COR-L47 (cell line): ENCODE data around the gene ABI2.

ENCODE experiments used
- DNase-seq: peaks from one replicate; lab custom pipeline; 2025; lab: John Stamatoyannopoulos, UW

ABI2 gene

GRCh38 chr2:203431391-203432185, 103.4 kb downstream of the ABI2 start:
- no peak for DNase-seq

DNA sequence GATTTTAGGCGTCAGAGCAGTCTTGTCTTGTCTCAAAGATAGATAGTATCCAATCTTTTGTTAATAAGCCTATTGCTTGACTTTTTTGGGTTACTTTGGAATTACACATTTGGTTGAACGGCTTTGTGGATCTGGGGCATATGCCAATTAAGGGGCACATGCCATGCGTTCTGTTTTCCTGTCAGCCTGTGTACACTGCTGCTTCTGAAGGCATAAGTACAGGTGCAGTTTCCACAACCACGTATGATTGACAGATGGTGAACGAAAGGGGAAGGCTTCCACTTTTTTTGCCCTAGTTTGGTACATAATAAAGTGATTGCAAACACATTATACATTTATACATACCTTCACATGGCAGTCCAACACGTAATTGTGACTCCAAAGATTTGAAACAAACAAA, 104.6 kb downstream of the ABI2 start:
- no peak for DNase-seq

DNA sequence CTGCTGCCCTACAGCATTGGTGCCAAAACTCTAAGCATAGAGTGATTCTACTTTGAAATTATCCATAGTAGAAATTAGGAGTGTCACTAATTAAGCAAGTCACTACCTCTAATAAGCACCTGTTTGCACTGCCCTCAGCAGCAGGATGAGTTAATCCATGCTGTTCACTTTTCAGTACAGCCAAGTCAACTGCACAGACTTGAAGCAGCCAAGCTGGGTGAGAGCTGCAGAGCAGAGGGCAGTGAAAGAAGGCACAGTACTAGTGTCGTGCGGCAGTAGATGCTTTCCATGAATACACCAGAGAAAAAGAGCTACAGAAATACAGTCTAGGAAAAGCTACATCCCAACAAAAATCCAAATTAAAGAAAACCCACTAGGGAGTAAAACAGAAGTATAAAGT, 108.3 kb downstream of the ABI2 start:
- no peak for DNase-seq

- DNase-seq: no peak
These were observed 109.3 kb downstream of the ABI2 start for GRCh38 chr2:203437511-203437910.

DNA sequence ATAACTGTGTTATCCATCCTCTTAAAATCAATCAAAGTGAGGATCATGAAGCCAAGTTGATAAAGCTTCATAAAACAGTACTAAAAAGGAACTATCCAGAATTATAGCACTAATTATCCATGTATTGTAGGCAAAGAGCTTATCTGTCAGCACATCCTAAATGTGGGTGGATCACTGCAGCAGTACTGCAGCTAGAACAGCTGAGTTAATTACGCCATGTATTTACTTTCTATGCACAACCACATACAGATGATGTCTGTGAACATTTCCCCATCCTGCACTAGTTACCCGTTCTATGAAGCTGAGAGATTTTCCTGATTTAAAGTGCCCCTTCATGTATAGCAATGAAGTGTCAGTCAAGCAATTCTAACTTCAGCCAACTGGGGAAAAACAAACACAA, 110.3 kb downstream of the ABI2 start:
- no peak for DNase-seq

DNA sequence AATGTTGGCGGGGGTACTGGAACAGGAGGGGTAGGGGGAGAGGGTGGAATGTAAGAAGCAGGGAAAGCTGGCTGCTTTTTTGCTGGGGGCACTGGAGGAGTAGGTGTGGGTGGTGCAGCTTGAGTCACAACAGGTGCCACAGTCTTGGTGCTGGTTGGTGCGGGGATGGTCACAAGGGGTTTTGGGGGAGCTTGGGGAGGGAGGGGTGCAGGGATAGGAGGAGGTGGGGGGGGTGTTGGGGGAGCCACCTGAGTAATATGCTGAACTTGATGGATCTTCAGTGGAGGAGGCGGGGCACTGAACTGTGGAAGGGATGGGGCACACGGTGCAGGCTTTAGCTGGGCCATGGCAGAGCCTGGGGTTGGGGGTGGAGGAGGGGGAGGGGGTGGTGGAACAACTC, 112.5 kb downstream of the ABI2 start:
- DNase-seq: no peak

DNA sequence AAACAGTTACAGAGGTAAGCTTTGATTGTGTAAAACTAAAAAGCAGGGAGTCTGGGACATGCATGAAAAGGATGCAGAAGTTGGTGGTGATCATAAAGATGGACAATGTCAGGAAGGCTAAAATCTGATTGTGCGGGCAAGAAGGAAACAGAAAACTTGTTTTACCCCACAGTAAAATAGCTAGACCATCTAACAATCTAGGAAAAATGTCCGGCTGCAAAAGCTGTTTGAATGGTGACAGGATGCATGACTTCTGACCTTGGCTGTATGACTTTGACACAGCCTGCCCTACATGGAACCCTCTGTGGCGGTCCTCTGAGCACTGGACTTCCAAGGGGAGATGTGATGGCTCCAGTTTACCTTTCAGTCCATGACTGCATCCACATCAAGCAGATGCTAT, 113.3 kb downstream of the ABI2 start:
- no peak for DNase-seq

DNA sequence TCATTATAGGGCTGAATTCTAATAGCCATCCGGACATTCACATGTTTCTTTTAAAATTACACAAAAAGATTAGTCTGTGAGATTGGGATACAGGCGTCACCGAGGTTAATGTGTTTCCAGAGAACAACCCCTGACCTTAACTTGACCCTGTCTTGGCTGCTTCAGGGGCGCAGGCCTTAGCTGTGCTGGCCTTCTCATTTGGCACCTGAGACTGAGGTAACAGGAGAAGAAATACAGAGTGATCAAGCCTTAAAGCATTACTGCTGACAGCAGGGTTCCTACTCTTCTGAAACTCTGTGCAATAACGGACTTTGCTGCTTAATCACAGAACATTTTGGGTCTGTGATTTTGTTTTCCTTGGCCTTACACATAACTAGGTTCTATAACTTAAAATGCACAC, 114.3 kb downstream of the ABI2 start:
- no peak for DNase-seq

DNA sequence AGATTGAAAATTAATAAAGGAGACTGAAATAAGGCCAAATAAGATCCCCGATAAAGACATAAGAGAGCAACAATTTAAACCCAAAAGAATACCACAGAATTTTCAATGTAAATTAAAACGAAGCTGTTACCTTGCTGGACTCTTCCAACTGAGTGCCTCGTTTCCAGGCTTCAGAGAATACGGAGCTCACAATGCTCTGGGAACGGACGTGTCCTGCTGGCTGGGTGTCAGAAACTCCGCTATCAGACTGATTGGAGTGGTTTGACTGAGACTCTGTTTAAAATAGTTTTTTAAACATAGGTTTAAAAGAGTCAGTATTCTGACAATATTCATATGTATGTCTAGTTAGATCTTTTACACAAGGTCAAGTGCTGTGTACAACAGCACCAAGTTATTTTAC, 116.5 kb downstream of the ABI2 start:
- no peak for DNase-seq

DNA sequence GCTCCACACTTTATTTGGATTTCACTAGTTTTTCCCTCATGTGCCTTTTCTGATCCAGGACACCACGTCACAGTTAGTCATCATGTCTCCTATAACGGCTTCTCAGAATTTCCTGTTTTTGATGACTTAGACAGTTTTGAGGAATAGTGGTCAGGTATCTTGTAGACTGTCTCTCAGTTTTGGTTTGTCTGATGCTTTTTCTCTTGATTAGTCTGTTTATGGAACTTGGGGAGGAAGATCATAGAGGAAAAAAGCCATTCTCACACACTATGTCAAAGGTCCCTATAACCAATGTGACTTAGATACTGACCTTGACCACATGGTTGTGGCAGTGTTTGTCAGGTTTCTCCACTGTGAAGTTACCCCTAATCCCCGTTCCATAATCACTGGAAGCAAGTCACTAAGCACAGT, 117.9 kb downstream of the ABI2 start:
- no peak for DNase-seq

GRCh38 chr2:203446780-203447179, 118.6 kb downstream of the ABI2 start:
- DNase-seq: no peak

- DNase-seq: no peak
These were observed 122.4 kb downstream of the ABI2 start for GRCh38 chr2:203450561-203450960.

DNA sequence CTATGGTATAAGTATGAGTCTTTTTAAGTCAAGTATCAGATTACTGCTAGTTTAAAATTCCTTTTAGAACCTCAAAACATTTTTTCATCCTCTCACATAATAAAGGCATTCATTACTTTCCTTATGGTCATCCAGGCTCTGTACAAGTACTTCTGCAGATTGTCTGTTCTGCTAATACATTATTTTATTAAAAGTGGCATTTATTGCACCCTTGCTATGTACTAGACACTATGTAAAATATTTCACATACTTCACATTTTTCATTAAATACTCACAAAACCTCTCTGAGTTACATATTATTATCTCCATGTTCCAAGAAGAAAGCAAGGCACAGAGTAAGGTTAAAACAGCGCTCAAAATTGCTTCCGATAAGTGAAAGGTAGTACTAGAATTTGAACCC, 122.8 kb downstream of the ABI2 start:
- DNase-seq: no peak

DNA sequence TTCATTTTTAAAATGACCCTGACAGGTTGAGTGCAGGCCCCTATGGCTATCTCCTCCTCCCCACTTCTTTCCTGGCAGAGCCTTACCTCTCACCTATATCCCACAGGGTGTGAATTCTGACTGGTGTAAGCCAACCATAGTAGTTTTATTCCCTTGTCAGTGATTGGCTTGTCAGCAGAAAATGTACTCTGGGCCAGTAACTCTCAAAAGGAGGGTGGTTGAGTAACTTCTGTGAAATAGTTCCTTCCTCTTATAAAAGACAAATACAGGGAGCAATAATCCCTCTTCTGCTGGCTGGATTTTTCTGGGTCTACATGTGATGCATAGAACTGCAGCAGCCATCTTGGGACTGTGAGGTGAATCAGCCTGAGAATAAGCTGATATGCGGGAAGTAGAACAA, 123.5 kb downstream of the ABI2 start:
- DNase-seq: no peak

DNA sequence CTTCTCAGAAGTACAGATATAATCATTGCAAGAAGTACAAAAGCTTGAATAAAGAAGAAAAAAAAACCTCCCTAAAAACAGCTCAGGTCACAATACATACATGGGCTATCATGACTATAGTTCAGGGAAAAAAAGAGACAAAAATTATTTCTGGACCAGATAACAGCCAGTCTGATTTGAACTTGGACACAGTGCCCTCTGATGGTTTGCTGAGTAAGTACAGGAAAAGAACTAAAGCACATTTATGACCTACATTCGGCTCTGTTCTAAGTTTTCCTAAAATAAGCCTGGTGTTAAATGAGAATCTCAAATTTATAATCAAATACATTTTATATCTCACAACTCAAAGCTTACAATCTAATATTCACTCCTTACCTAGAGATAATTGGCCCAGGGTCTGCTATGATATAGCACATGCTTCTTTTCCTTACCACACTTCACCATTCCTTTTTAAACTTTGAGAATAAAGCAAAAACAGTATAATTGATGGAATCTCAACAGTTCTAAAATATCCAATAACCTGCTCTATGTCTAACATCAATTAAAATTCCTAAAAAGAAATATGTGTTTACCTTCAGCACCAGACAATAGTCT, 125.8 kb downstream of the ABI2 start:
- no peak for DNase-seq

DNA sequence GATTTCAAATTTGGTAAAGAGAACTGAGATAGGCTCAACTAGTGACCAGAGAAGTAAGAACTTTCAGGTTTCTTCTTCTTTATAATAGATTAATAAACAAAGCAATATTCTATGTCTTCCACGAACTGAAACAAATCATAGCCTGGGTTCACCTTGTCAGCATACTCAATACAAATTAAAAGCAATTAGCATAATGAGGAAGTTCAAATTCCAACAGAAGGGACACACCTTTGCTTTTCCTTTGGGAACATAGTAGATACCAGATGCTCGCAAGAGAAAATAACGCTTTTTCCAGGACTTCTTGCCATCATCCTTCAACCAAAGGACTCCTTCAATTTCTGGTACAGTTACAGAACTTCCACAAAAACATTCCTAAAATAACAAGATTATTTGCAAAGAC, 127.0 kb downstream of the ABI2 start:
- no peak for DNase-seq

GRCh38 chr2:203461746-203462145, 133.6 kb downstream of the ABI2 start:
- DNase-seq: no peak

- DNase-seq: no peak
These were observed 134.1 kb downstream of the ABI2 start for GRCh38 chr2:203462308-203462707.

DNA sequence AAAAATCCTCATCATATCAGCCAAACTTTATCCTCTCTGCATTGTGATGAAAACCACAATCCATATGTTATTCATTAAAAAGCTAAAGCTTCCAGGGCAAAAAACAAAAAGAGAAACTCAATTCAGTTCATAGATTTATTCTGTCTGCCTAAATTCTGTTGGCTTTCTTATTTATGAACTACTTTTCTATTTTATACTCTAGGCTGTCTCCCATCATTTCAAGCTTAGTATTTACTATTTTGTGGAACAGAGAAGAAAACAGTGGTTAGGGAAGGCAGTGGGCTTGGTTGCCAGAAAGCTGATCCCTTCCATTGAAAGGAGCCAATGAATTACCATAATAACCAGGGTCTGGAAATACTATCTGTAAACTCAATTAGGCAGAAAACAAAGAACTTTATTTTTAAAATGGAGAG, 135.1 kb downstream of the ABI2 start:
- no peak for DNase-seq

DNA sequence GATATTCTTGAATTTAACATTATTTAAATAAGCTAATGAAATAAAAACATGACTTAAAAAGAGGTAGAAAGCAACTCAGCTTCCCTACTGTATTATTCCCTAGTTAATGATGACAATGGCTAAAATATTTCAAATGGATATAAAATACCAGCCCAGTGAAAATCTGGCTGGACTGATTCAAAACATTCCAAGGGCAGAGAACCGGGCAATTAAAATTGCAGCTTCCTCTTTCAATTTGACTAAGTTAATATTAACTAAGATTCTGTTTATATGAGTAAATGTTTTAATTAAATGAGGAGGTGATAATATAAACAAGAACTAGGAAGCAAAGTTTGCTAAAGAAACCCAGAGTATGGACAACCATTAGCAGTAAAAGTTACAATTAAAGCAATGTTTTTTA, 141.4 kb downstream of the ABI2 start:
- no peak for DNase-seq

DNA sequence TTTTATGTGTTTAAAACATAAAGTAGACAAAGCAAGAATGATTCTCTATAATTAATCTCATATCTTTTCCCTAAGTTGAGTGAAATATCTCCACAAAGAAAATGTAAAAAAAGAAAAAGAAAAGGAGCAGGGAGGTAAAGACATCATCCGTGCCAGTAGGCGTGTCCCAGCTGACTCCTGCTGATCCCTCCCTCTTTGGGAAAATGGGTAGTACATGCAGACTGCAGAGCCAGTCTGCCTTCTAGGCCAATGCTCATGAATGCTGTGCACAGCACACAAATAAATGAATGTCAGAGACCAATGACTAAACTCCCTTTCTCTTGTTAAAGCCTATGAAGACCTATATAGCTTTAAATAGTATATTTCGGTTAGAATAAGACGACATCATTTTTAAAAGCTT, 142.2 kb downstream of the ABI2 start:
- no peak for DNase-seq

DNA sequence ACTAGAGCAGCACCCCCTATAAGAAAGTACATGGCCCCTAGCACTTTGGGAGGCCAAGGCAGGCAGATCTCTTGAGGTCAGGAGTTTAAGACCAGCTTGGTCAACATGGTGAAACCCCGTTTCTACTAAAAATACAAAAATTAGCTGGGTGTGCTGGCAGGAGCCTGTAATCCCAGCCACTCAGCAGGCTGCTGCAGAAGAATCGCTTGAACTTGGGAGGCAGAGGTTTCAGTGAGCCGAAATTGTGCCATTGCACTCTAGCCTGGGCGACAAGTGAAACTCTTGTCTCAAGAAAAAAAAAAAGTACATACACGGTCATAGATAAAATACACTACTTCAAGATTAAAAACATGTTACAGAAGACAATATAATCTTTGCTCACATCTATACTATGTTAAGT, 143.1 kb downstream of the ABI2 start:
- no peak for DNase-seq

DNA sequence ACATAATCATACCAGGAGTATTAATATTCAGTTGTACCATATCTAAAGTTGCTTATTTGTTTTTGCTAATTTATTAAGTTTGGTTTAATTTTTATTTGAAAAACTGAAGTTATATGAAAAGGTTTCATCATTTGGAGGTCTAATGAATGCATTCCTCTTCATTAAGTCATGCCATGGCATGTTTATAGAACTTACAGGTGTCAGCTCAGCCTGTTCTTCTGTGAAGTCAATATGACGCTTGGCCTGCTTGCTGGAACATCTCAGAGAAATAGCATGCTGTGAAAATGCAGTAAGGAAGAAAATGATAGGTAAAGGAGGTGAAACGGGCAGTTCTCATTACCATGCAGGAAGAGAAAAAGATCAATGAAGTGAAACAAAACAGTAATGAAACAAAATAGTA, 148.7 kb downstream of the ABI2 start:
- DNase-seq: no peak

GRCh38 chr2:203480623-203481022, 152.4 kb downstream of the ABI2 start:
- no peak for DNase-seq
